Karpas-422 (cell line): ENCODE measurements around the gene PRKCI. TPM values are rescaled to one million over a fixed set of nuclear protein-coding genes. Genes with fewer than 3 reads are reported as not detected.
"Not testable (repeated sequence)": the region's sequence is repeated elsewhere in the genome, so short reads cannot be mapped to it uniquely, and the experiment has no call there.

Experiments used
- DNase-seq: peaks from one replicate; pipeline ENCODE4 v3.0.0-alpha.2; 2015
- H2AFZ ChIP-seq: fragments of 200-600 bp; sonication (generic); 2 replicates; pipeline ENCODE4 v1.6.1; 2014; ENCODE audit warnings: antibody characterized with exemption, low read length, mixed read lengths
- H3K27ac ChIP-seq: fragments of 200-600 bp; sonication (generic); 2 replicates; pipeline ENCODE4 v1.5.1; 2014; ENCODE audit warnings: mild to moderate bottlenecking, low read length, moderate library complexity
- H3K27me3 ChIP-seq: fragments of 200-600 bp; sonication (generic); 2 replicates; pipeline ENCODE4 v1.6.1; 2014; ENCODE audit warnings: low read length, mixed read lengths
- H3K36me3 ChIP-seq: fragments of 200-600 bp; sonication (generic); 2 replicates; pipeline ENCODE4 v1.6.1; 2014; ENCODE audit warnings: low read length, mixed read lengths; ENCODE audit not compliant: insufficient read depth
- H3K4me1 ChIP-seq: fragments of 200-600 bp; sonication (generic); 2 replicates; pipeline ENCODE4 v1.6.1; 2014; ENCODE audit warnings: mild to moderate bottlenecking, low read length, mixed read lengths
- H3K4me2 ChIP-seq: fragments of 200-600 bp; sonication (generic); 2 replicates; pipeline ENCODE4 v1.6.1; 2014; ENCODE audit warnings: low read length, low read depth, mild to moderate bottlenecking; ENCODE audit not compliant: poor library complexity, severe bottlenecking
- H3K4me3 ChIP-seq: fragments of 200-600 bp; sonication (generic); 2 replicates; pipeline ENCODE4 v1.5.1; 2014; ENCODE audit warnings: mild to moderate bottlenecking, antibody characterized with exemption, low read length, mixed read lengths
- H3K79me2 ChIP-seq: fragments of 200-600 bp; sonication (generic); 2 replicates; pipeline ENCODE4 v1.6.1; 2014; ENCODE audit warnings: mild to moderate bottlenecking, low read length, mixed read lengths
- H3K9ac ChIP-seq: fragments of 200-600 bp; sonication (generic); 2 replicates; pipeline ENCODE4 v1.6.0; 2014; ENCODE audit warnings: low read length
- H3K9me2 ChIP-seq: fragments of 200-600 bp; sonication (generic), shearing (Covaris generic); replicated peaks from 2 replicates; pipeline ENCODE4 v1.6.0; 2014; ENCODE audit warnings: mild to moderate bottlenecking, low read length, moderate library complexity; ENCODE audit not compliant: insufficient read depth
- H3K9me3 ChIP-seq: fragments of 300-700, 200-600 bp; sonication (generic); 2 replicates; pipeline ENCODE4 v1.6.1; 2014; ENCODE audit warnings: low read length, mixed read lengths
- H4K20me1 ChIP-seq: fragments of 200-600 bp; sonication (generic); 2 replicates; pipeline ENCODE4 v1.6.1; 2014; ENCODE audit warnings: mild to moderate bottlenecking, antibody characterized with exemption, low read length, low read depth; ENCODE audit not compliant: insufficient read depth
- total RNA-seq: library from RNA; depleted of rRNA; stranded (reverse); fragments of >200 nt; shearing (Covaris generic); gene quantifications from 2 replicates; pipeline ENCODE4 v1.2.3, GENCODE V29; 2014; ENCODE audit warnings: low replicate concordance

Gene PRKCI
- total RNA-seq, 1 experiment from 2014 or later = 38.2 TPM

- Histone ChIP-seq H3K27me3 (no peaks in the 10 kb centered on the region), H3K4me3 (no peak overlapping the region), H2AFZ (no peak overlapping the region), H3K27ac (no peak overlapping the region), H3K4me2 (no peak overlapping the region), H3K79me2 (no peaks in the 10 kb centered on the region), H3K9me3 (no peaks in the 10 kb centered on the region), H3K9me2 (no peaks in the 10 kb centered on the region), H3K4me1 (peaks cover 9% of the 10 kb centered on the region; the same call in 1 of the 2 replicates), H4K20me1 (no peaks in the 10 kb centered on the region), H3K36me3 (no peaks in the 10 kb centered on the region), H3K9ac (no peak overlapping the region)
- DNase-seq = no peak
Observed at GRCh38 chr3:170196833-170197232, 25.4 kb upstream of the PRKCI start.

DNA sequence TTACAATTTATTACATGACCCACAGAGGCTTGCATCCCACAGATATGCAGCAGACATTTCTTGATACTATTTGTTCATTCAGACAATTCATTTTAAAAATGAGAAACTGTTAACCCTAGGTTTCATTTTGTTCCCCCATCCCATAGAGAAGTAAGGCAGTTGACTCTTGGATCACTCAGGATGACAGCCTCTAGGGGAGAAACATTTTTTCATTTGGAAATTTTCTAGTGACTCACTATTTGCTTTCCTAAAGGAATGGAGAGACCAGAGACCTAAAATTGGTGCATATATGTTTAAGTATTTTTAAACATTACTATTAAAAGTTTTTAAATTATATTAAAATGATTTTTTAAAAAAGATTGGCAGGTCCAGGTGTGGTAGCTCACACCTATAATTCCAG is 21.2 kb upstream of the PRKCI start:
- H3K79me2 ChIP-seq = no peaks in the 10 kb centered on the region
- H3K27ac ChIP-seq = no peak overlapping the region
- H3K9me3 ChIP-seq = no peaks in the 10 kb centered on the region
- no peak overlapping the region for H3K9ac ChIP-seq
- H2AFZ ChIP-seq = no peak overlapping the region
- no peak overlapping the region for H3K4me2 ChIP-seq
- H3K4me3 ChIP-seq = no peak overlapping the region
- H3K4me1 ChIP-seq = peaks cover 9% of the 10 kb centered on the region; the same call in 1 of the 2 replicates
- H3K9me2 ChIP-seq = no peaks in the 10 kb centered on the region
- H4K20me1 ChIP-seq = no peaks in the 10 kb centered on the region
- no peak for DNase-seq
- H3K36me3 ChIP-seq = no peaks in the 10 kb centered on the region
- no peaks in the 10 kb centered on the region for H3K27me3 ChIP-seq

GRCh38 chr3:170201527-170201926 is 20.7 kb upstream of the PRKCI start:
- Histone ChIP-seq H3K36me3 (no peaks in the 10 kb centered on the region), H3K4me1 (peaks cover 9% of the 10 kb centered on the region; the same call in 1 of the 2 replicates), H2AFZ (no peak overlapping the region), H3K4me3 (no peak overlapping the region), H3K79me2 (no peaks in the 10 kb centered on the region), H3K27me3 (no peaks in the 10 kb centered on the region), H3K4me2 (no peak overlapping the region), H3K27ac (no peak overlapping the region), H4K20me1 (no peaks in the 10 kb centered on the region), H3K9ac (no peak overlapping the region), H3K9me2 (no peaks in the 10 kb centered on the region), H3K9me3 (no peaks in the 10 kb centered on the region)
- no peak for DNase-seq

GRCh38 chr3:170203457-170203856 is 18.8 kb upstream of the PRKCI start:
- Histone ChIP-seq H3K4me3 (no peak overlapping the region), H3K4me1 (peaks cover 9% of the 10 kb centered on the region; the same call in 1 of the 2 replicates), H3K27ac (no peak overlapping the region), H2AFZ (no peak overlapping the region), H3K36me3 (no peaks in the 10 kb centered on the region), H3K27me3 (no peaks in the 10 kb centered on the region), H4K20me1 (no peaks in the 10 kb centered on the region), H3K9me2 (no peaks in the 10 kb centered on the region), H3K9ac (no peak overlapping the region), H3K79me2 (no peaks in the 10 kb centered on the region), H3K4me2 (no peak overlapping the region), H3K9me3 (no peaks in the 10 kb centered on the region)
- no peak for DNase-seq

DNA sequence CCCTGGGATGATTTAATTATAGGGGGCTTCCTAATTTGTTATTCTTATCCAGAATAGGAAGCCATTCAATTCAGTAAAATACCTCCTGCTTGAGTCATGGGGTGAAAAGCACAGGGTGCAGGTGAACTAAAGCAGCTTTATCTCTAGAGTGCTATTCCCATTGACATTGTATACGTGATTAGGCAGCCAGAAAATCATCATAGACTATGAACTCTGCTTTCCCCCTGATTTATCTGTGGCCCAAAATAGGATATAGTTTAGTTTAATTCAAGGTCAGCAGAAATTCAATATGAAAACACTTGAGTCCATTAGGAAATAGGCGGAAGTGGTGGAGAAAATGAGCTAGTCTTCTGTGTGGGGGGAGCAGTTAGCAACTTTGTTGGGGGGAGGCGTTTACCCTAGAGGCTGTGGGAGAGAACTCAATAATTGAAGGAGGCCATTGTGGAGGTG is 18.2 kb upstream of the PRKCI start:
- no peaks in the 10 kb centered on the region for H3K79me2 ChIP-seq
- H3K9me3 ChIP-seq = no peaks in the 10 kb centered on the region
- H4K20me1 ChIP-seq = no peaks in the 10 kb centered on the region
- no peaks in the 10 kb centered on the region for H3K36me3 ChIP-seq
- no peak for DNase-seq
- H3K4me1 ChIP-seq = peaks cover 9% of the 10 kb centered on the region; the same call in 1 of the 2 replicates
- H3K4me2 ChIP-seq = no peak overlapping the region
- H3K9ac ChIP-seq = no peak overlapping the region
- H3K4me3 ChIP-seq = no peak overlapping the region
- no peak overlapping the region for H3K27ac ChIP-seq
- no peaks in the 10 kb centered on the region for H3K9me2 ChIP-seq
- no peaks in the 10 kb centered on the region for H3K27me3 ChIP-seq
- no peak overlapping the region for H2AFZ ChIP-seq

- H3K4me1 ChIP-seq = peaks cover 6% of the 10 kb centered on the region; the same call in 1 of the 2 replicates
- no peaks in the 10 kb centered on the region for H3K9me3 ChIP-seq
- H3K27me3 ChIP-seq = no peaks in the 10 kb centered on the region
- no peaks in the 10 kb centered on the region for H3K9me2 ChIP-seq
- H4K20me1 ChIP-seq = no peaks in the 10 kb centered on the region
- no peaks in the 10 kb centered on the region for H3K79me2 ChIP-seq
- H3K9ac ChIP-seq = no peak overlapping the region
- H3K27ac ChIP-seq = no peak overlapping the region
- no peak overlapping the region for H3K4me2 ChIP-seq
- no peak overlapping the region for H2AFZ ChIP-seq
- no peak overlapping the region for H3K4me3 ChIP-seq
- DNase-seq = no peak
- no peaks in the 10 kb centered on the region for H3K36me3 ChIP-seq
Observed at GRCh38 chr3:170204509-170204908, 17.7 kb upstream of the PRKCI start.

- Histone ChIP-seq H3K27me3 (no peaks in the 10 kb centered on the region), H3K9me3 (no peaks in the 10 kb centered on the region), H3K4me2 (no peak overlapping the region), H3K36me3 (no peaks in the 10 kb centered on the region), H3K4me3 (no peak overlapping the region), H3K9ac (no peak overlapping the region), H4K20me1 (no peaks in the 10 kb centered on the region), H3K4me1 (no peaks in the 10 kb centered on the region), H3K79me2 (no peaks in the 10 kb centered on the region), H3K9me2 (no peaks in the 10 kb centered on the region), H2AFZ (no peak overlapping the region), H3K27ac (no peak overlapping the region)
- DNase-seq = no peak
Observed at GRCh38 chr3:170205302-170205701, 16.9 kb upstream of the PRKCI start.

- H3K4me3 ChIP-seq, H3K9me3 ChIP-seq, H3K4me2 ChIP-seq, H3K27me3 ChIP-seq, H3K9me2 ChIP-seq, H2AFZ ChIP-seq, DNase-seq, H3K4me1 ChIP-seq, H4K20me1 ChIP-seq, H3K36me3 ChIP-seq, H3K27ac ChIP-seq, H3K9ac ChIP-seq, H3K79me2 ChIP-seq: not testable (repeated sequence)
Observed at GRCh38 chr3:170206164-170206762, 16.0 kb upstream of the PRKCI start.
